ENCODE measurements around the gene INS. TPM values are rescaled to one million over a fixed set of nuclear protein-coding genes. Genes with fewer than 3 reads are reported as not detected.

The INS gene
- total and polyA plus RNA-seq, 2 of the 13 experiments (the other 11 are each of a cell fraction or from before 2014, with no cell fraction given), result not detected

GRCh38 chr11:2144544-2145248 is 16.3 kb downstream of the INS start (continued):
- TF ChIP-seq ZNF407 (CRISPR knock-in tag; IDR thresholded peaks at IDR 0.05; ENCODE audit: not compliant biosample characterization) (no peak), ZMAT3 (CRISPR knock-in tag; conservative IDR thresholded peaks at IDR 0.05) (no peak), DRAP1 (CRISPR knock-in tag; IDR thresholded peaks at IDR 0.05) (no peak), ZNF207 (IDR thresholded peaks at IDR 0.05; ENCODE audit: borderline replicate concordance) (no peak), ZBTB7A (CRISPR knock-in tag; IDR thresholded peaks at IDR 0.05) (no peak), ZNF441 (CRISPR knock-in tag; IDR thresholded peaks at IDR 0.05; ENCODE audit: borderline replicate concordance) (no peak), HNRNPL (IDR thresholded peaks at IDR 0.05; ENCODE audit: low read depth, low read length) (no peak), SIX4 (CRISPR knock-in tag; IDR thresholded peaks at IDR 0.05) (no peak), DZIP1 (CRISPR knock-in tag; IDR thresholded peaks at IDR 0.05) (no peak)
- TF ChIP-seq, protein P1, sequence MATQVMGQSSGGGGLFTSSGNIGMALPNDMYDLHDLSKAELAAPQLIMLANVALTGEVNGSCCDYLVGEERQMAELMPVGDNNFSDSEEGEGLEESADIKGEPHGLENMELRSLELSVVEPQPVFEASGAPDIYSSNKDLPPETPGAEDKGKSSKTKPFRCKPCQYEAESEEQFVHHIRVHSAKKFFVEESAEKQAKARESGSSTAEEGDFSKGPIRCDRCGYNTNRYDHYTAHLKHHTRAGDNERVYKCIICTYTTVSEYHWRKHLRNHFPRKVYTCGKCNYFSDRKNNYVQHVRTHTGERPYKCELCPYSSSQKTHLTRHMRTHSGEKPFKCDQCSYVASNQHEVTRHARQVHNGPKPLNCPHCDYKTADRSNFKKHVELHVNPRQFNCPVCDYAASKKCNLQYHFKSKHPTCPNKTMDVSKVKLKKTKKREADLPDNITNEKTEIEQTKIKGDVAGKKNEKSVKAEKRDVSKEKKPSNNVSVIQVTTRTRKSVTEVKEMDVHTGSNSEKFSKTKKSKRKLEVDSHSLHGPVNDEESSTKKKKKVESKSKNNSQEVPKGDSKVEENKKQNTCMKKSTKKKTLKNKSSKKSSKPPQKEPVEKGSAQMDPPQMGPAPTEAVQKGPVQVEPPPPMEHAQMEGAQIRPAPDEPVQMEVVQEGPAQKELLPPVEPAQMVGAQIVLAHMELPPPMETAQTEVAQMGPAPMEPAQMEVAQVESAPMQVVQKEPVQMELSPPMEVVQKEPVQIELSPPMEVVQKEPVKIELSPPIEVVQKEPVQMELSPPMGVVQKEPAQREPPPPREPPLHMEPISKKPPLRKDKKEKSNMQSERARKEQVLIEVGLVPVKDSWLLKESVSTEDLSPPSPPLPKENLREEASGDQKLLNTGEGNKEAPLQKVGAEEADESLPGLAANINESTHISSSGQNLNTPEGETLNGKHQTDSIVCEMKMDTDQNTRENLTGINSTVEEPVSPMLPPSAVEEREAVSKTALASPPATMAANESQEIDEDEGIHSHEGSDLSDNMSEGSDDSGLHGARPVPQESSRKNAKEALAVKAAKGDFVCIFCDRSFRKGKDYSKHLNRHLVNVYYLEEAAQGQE (IDR thresholded peaks at IDR 0.05; ENCODE audit: borderline replicate concordance in 1 of 2, low read depth in 1 of 2, low read length in 2 of 2), result no peak
- TF ChIP-seq, protein P2, sequence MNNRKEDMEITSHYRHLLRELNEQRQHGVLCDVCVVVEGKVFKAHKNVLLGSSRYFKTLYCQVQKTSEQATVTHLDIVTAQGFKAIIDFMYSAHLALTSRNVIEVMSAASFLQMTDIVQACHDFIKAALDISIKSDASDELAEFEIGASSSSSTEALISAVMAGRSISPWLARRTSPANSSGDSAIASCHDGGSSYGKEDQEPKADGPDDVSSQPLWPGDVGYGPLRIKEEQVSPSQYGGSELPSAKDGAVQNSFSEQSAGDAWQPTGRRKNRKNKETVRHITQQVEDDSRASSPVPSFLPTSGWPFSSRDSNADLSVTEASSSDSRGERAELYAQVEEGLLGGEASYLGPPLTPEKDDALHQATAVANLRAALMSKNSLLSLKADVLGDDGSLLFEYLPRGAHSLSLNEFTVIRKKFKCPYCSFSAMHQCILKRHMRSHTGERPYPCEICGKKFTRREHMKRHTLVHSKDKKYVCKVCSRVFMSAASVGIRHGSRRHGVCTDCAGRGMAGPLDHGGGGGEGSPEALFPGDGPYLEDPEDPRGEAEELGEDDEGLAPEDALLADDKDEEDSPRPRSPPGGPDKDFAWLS (CRISPR knock-in tag; IDR thresholded peaks at IDR 0.05; ENCODE audit: borderline replicate concordance), result no peak

Measured in HepG2 (cell line).